Neural progenitor cell (in vitro differentiated cells): ENCODE data around the gene GLB1L2. TPM values are rescaled to one million over a fixed set of nuclear protein-coding genes. Genes with fewer than 3 reads are reported as not detected.

ENCODE experiments used
- DNase-seq: peaks from one replicate; pipeline ENCODE4 v3.0.0-alpha.2; 2016; ENCODE audit warnings: low spot score
- H2AFZ ChIP-seq: fragments of 200-600 bp; sonication (generic); replicated peaks from 2 replicates; pipeline ENCODE4 v1.6.1; 2016; ENCODE audit warnings: antibody characterized with exemption
- H3F3A ChIP-seq: fragments of 200-600 bp; sonication (generic); 2 replicates; pipeline ENCODE4 v1.6.1; 2016; ENCODE audit warnings: antibody characterized with exemption, low read depth
- H3K27ac ChIP-seq: fragments of 200-600 bp; sonication (generic); 2 replicates; pipeline ENCODE4 v1.5.1; 2016; ENCODE audit warnings: mild to moderate bottlenecking
- H3K27me3 ChIP-seq: fragments of 200-600 bp; sonication (generic); 2 replicates; pipeline ENCODE4 v1.6.1; 2016; ENCODE audit warnings: mild to moderate bottlenecking, moderate library complexity
- H3K36me3 ChIP-seq: fragments of 200-600 bp; sonication (generic); 2 replicates; pipeline ENCODE4 v1.5.1; 2016
- H3K4me1 ChIP-seq: fragments of 200-600 bp; sonication (generic); 2 replicates; pipeline ENCODE4 v1.6.1; 2016; ENCODE audit warnings: mixed run types
- H3K4me2 ChIP-seq: fragments of 200-600 bp; sonication (generic); 2 replicates; pipeline ENCODE4 v1.6.1; 2016
- H3K4me3 ChIP-seq: fragments of 200-600 bp; sonication (generic); 2 replicates; pipeline ENCODE4 v1.5.1; 2016
- H3K79me2 ChIP-seq: fragments of 200-600 bp; sonication (generic); 2 replicates; pipeline ENCODE4 v1.6.1; 2016; ENCODE audit warnings: low read depth
- H3K9ac ChIP-seq: fragments of 200-600 bp; sonication (generic); 2 replicates; pipeline ENCODE4 v1.6.1; 2016
- H3K9me3 ChIP-seq: fragments of 200-600 bp; sonication (generic); 2 replicates; pipeline ENCODE4 v1.5.1; 2016; ENCODE audit warnings: low read depth
- H4K20me1 ChIP-seq: fragments of 200-600 bp; sonication (generic); 2 replicates; pipeline ENCODE4 v1.6.1; 2016; ENCODE audit warnings: low read depth
- H3K27ac Mint-ChIP-seq: 3 replicates; pipeline ENCODE4 v1.8.0; 2021; ENCODE audit warnings: mixed read lengths
- H3K27me3 Mint-ChIP-seq: 2 replicates; pipeline ENCODE4 v1.8.0; 2022; ENCODE audit warnings: low read depth, mild to moderate bottlenecking, inconsistent platforms, moderate library complexity, mixed read lengths; ENCODE audit not compliant: insufficient read depth
- H3K36me3 Mint-ChIP-seq: 3 replicates; pipeline ENCODE4 v1.8.0; 2021; ENCODE audit warnings: mixed read lengths
- H3K4me1 Mint-ChIP-seq: 3 replicates; pipeline ENCODE4 v1.8.0; 2021; ENCODE audit warnings: mixed read lengths
- H3K4me3 Mint-ChIP-seq: 3 replicates; pipeline ENCODE4 v1.8.0; 2021; ENCODE audit warnings: mild to moderate bottlenecking, moderate library complexity, mixed read lengths
- H3K9me3 Mint-ChIP-seq: 3 replicates; pipeline ENCODE4 v1.8.0; 2020; ENCODE audit warnings: mixed read lengths
- EZH2 ChIP-seq: fragments of 200-600 bp; sonication (generic); IDR thresholded peaks from 2 replicates; pipeline ENCODE4 v1.6.1; 2017; ENCODE audit warnings: antibody characterized with exemption, mild to moderate bottlenecking, moderate library complexity
- EZH2phosphoT487 ChIP-seq: fragments of 200-600 bp; sonication (generic); IDR thresholded peaks from 2 replicates; pipeline ENCODE4 v1.6.1; 2017; ENCODE audit warnings: antibody characterized with exemption
- total RNA-seq: library from RNA; depleted of rRNA; stranded (reverse); fragments of >200 nt; gene quantifications from 2 replicates; pipeline ENCODE4 v1.2.3, GENCODE V29; 2015; ENCODE audit warnings: low replicate concordance
- TF ChIP-seq, protein P1 (sequence below): fragments of 200-600 bp; sonication (generic); IDR thresholded peaks from 2 replicates; pipeline ENCODE4 v1.5.1; 2017; ENCODE audit warnings: antibody characterized with exemption, mild to moderate bottlenecking

Gene GLB1L2
- total RNA-seq, 1 donor from 2014 or later: 2.0 TPM

DNA sequence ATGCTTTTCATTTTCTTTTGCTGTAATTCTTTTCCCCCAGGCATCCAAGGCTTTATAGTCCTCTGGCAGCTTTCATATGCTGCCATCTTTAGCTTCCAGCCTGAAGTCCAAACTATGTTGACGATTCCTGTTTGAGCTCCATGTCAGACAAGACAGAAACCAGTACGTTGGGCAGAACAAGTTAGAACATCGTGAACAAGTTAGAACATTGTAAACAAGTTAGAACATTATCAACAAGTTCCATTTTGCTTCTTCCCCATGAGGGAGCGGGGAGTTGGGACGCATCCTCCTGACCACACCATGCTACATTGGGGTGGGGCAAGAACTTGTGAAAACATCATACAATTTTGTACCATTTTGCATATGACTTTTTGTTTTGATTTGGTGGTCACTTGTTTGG, 23.9 kb downstream of the GLB1L2 start:
- H3K4me3 Mint-ChIP-seq: no peak overlapping the region
- Histone ChIP-seq H3K9ac (no peak overlapping the region), H3K27ac (no peak overlapping the region), H2AFZ (no peak overlapping the region), H3K4me2 (no peak overlapping the region), H3K36me3 (no peaks in the 10 kb centered on the region), H3F3A (no peaks in the 10 kb centered on the region), H3K4me1 (no peaks in the 10 kb centered on the region), H3K79me2 (no peaks in the 10 kb centered on the region), H3K9me3 (no peaks in the 10 kb centered on the region), H3K4me3 (no peak overlapping the region), H3K27me3 (peaks cover 4% of the 10 kb centered on the region), H4K20me1 (no peaks in the 10 kb centered on the region)
- H3K36me3 Mint-ChIP-seq: peaks cover 3% of the 10 kb centered on the region
- peaks cover 4% of the 10 kb centered on the region for H3K4me1 Mint-ChIP-seq
- TF ChIP-seq EZH2: no peak
- TF ChIP-seq, protein P1, sequence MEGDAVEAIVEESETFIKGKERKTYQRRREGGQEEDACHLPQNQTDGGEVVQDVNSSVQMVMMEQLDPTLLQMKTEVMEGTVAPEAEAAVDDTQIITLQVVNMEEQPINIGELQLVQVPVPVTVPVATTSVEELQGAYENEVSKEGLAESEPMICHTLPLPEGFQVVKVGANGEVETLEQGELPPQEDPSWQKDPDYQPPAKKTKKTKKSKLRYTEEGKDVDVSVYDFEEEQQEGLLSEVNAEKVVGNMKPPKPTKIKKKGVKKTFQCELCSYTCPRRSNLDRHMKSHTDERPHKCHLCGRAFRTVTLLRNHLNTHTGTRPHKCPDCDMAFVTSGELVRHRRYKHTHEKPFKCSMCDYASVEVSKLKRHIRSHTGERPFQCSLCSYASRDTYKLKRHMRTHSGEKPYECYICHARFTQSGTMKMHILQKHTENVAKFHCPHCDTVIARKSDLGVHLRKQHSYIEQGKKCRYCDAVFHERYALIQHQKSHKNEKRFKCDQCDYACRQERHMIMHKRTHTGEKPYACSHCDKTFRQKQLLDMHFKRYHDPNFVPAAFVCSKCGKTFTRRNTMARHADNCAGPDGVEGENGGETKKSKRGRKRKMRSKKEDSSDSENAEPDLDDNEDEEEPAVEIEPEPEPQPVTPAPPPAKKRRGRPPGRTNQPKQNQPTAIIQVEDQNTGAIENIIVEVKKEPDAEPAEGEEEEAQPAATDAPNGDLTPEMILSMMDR: no peak
- TF ChIP-seq EZH2phosphoT487: no peak
- no peak overlapping the region for H3K27ac Mint-ChIP-seq
- DNase-seq: no peak
- H3K27me3 Mint-ChIP-seq: peaks cover 4% of the 10 kb centered on the region
- peaks cover 6% of the 10 kb centered on the region for H3K9me3 Mint-ChIP-seq

DNA sequence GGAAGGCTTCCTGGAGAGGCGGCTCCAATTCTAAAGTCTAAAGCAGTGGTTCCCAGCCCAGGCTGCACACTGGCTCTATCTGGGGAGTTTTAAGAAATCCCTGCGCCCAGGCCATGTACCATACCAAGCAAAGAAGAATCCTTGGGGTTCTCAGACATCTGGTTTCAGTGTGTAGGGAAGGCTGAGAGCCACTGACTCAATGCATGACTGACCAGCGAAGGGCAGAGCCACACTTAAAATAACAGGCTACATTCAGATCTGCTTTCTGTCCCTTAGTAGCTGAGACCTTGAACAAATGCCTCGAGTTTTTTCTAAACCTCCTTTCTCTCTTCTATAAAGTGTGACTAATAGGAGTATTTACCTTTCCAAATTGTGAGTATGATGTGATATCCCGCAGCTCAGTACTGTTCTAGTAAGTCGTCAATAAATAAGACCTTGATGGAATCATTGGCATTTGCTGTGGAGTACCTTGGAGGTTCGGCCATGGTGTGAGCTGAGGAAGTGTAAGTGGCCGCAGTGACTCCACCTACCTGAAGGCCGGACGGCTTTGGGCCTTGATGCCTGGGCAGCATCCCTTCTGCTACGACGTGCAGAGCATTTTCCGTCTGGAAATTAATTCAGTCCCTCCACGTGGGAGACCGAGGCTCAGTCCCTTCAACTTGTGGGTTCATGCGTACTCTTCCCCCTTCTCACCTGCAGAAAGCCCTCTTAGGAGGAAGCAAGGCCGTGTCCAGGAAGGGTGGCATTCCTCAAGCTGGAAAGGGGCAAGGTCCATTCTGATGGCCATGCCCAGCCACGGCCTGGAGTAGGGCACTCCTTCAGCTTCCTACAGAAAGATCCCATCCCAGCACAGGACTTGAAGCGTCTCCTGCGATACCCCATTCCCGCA, 25.1 kb downstream of the GLB1L2 start:
- no peaks in the 10 kb centered on the region for H3K9me3 ChIP-seq
- no peaks in the 10 kb centered on the region for H3F3A ChIP-seq
- H3K4me3 Mint-ChIP-seq: no peak overlapping the region
- H3K27me3 Mint-ChIP-seq: peaks cover 6% of the 10 kb centered on the region
- H3K4me1 Mint-ChIP-seq: peaks cover 8% of the 10 kb centered on the region
- no peaks in the 10 kb centered on the region for H3K79me2 ChIP-seq
- no peaks in the 10 kb centered on the region for H3K4me1 ChIP-seq
- H3K27ac ChIP-seq: no peak overlapping the region
- H3K27ac Mint-ChIP-seq: no peak overlapping the region
- H4K20me1 ChIP-seq: no peaks in the 10 kb centered on the region
- H3K36me3 Mint-ChIP-seq: peaks cover 5% of the 10 kb centered on the region
- H3K4me2 ChIP-seq: no peak overlapping the region
- DNase-seq: no peak
- no peaks in the 10 kb centered on the region for H3K36me3 ChIP-seq
- H2AFZ ChIP-seq: no peak overlapping the region
- no peak for TF ChIP-seq EZH2
- TF ChIP-seq, protein P1: no peak
- no peak for TF ChIP-seq EZH2phosphoT487
- H3K9me3 Mint-ChIP-seq: peaks cover 6% of the 10 kb centered on the region
- H3K27me3 ChIP-seq: peaks cover 4% of the 10 kb centered on the region
- H3K4me3 ChIP-seq: no peak overlapping the region
- no peak overlapping the region for H3K9ac ChIP-seq

DNA sequence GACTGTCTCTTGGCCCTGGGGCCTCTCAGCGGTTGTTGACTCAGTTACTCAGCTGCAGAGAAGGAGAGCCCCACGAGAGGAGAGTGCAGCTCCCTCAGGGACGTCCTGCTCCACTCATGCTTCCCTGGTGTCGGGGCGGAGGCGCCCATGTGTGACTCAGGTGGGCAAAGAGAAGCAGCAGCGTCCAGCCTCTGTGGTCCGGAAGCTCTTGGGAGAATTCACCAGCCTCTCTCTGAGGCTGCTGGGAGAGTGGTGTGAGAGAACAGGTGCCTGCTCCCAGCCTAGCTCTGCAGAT, 25.7 kb downstream of the GLB1L2 start:
- H3K4me3 ChIP-seq: no peak overlapping the region
- Mint-ChIP-seq H3K4me3 (no peak overlapping the region), H3K9me3 (peaks cover 6% of the 10 kb centered on the region), H3K27ac (no peak overlapping the region), H3K4me1 (peaks cover 9% of the 10 kb centered on the region), H3K36me3 (peaks cover 6% of the 10 kb centered on the region), H3K27me3 (peaks cover 6% of the 10 kb centered on the region)
- TF ChIP-seq EZH2phosphoT487 (no peak), EZH2 (no peak)
- TF ChIP-seq, protein P1: no peak
- H3K79me2 ChIP-seq: no peaks in the 10 kb centered on the region
- peaks cover 4% of the 10 kb centered on the region for H3K27me3 ChIP-seq
- no peak overlapping the region for H3K9ac ChIP-seq
- no peak overlapping the region for H3K4me2 ChIP-seq
- DNase-seq: no peak
- H3K4me1 ChIP-seq: no peaks in the 10 kb centered on the region
- H2AFZ ChIP-seq: no peak overlapping the region
- no peaks in the 10 kb centered on the region for H4K20me1 ChIP-seq
- no peaks in the 10 kb centered on the region for H3F3A ChIP-seq
- H3K9me3 ChIP-seq: no peaks in the 10 kb centered on the region
- no peaks in the 10 kb centered on the region for H3K36me3 ChIP-seq
- no peak overlapping the region for H3K27ac ChIP-seq
